Activated T-helper 1 cell treated with anti-CD3 and anti-CD28 coated beads, Interleukin-2, amount 50 U/mL, for 16 hours (primary cell): ENCODE data around the gene CNBD2.
"Not testable (repeated sequence)": the region's sequence is repeated elsewhere in the genome, so short reads cannot be mapped to it uniquely, and the experiment has no call there.

Experiments used
- DNase-seq, 2 donors: peaks; one replicate each; pipeline ENCODE4 v3.0.0-alpha.2; 2020; ENCODE audit warnings: low read depth in 1 of 2, low spot score in 1 of 2

Gene CNBD2

DNA sequence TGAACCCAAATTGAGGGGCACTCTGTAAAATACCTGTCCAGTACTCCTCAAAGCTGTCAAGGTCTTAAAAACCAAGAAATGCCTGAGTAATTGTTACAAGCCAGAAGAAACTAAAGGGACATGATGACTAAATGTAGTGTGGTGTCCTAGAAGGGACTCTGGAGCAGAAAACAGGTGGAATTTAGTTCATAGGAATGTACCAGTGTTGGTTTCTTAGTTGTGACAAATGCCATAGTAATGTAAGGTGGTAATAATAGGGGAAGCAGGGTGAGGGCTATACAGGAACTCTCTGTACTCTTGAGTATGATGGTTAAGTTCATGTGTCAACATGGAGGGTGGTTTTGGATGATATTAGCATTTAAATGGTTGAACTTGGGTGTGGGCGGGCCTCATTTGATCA is 92.3 kb downstream of the CNBD2 start:
- no peak for DNase-seq

DNA sequence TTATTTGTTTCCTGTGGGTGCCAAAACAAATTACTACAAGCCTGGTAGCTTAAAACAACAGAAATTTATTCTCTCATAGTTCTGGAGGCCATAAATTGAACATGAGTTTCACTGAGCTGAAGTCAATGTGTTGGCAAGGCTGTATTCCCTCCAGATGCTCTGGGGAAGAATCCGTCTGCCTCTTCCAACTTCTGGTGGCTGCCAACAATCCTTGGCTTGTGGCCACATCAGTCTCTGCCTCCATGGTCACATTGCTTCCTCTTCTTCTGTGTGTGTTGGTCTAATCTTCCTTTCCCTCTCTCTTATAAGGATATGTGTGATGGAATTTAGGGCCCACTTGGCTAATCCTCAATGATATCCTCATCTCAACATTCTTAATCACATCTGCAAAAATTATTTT is 93.4 kb downstream of the CNBD2 start:
- no peak for DNase-seq

DNA sequence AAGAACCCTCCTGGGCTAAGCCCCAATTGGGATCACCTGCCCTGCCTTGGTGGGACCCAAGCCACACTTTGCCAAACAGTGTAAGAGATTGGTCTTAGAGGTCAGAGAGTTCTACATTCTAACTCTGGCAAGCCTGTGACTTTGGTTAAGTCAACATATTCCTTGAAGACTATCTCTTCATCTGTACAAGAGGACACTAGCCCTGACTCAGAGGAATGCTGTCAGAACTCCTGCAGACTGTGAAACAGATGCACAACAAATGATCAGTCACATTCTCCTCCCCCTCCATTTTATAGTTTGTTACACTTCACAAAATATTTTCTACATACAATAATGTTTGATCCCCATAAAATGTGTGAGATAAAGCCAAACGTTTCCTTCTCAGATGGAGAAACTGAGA is 94.4 kb downstream of the CNBD2 start:
- no peak for DNase-seq

DNA sequence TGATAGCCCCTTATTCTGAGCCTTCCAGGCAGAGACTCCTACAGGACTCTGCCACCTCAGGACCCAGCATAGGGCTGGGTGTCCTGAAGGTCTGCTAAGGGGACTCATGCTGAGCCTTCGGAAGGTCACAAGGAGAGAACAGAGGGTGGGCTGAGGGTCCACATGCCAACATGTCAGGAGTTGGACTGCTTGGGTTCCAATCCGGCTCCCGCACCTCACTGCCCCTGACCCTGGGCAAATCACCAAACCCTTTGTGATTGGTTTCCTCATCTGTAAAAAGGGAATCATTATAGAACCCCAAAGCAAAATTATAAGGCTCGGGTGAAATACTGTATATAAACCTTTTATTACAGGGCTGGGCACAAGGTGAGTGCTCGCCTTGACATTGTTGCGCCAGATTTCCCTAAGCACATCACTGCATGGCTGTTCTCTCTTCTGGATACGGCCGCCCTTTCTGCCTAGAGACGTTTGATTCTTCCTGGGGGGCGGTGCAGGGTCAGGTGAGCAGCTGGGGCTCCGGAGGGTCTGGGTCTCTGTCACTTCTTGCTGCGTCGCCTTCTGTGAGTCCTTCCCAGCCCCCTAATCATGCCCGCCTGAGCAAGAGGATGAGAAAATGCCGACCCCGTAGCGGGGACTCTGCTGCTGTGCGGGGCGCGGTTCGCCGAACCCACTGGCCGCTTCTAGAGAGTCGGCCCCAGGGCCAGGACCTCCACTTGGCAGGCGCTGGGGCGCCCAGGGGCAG is 95.7 kb downstream of the CNBD2 start:
- DNase-seq = no peak

DNA sequence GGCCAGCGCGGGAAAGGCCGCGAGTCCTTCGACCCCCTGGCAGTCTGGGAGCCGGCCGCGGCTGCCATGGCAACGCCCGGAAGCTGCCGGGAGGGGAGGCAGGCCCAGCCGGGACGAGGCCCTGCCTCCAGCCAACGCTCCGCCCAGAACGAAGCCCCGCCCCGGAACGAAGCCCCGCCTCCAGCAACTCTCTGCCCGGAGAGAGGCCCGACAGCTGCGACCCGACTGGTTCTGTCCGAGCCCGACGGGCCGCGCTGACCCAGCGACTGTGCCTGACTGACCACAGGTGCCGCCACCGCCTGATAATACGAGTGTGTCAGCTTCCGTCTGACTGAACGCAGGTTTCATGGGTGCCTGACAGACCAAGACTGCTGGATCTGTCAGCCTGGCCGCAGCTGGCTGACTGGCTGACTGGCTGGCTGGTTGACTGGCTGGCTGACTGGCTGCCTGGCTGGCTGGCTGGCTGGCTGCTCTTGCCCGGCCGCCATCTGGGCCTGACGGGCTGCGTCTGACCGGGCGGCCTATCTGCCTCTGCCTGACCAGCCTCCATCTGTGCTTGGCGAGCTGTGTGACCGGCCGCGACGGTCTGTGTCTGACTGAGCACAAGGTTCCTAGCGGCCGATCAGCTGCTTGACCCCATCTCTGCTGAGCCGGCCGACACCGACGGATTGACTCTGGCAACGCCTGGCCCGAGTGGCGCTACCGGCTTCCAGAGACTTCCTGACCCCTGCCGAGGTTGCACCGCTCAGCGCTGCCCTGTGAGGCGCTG is 96.5 kb downstream of the CNBD2 start:
- DNase-seq = peak; percentile 87 to 96

DNA sequence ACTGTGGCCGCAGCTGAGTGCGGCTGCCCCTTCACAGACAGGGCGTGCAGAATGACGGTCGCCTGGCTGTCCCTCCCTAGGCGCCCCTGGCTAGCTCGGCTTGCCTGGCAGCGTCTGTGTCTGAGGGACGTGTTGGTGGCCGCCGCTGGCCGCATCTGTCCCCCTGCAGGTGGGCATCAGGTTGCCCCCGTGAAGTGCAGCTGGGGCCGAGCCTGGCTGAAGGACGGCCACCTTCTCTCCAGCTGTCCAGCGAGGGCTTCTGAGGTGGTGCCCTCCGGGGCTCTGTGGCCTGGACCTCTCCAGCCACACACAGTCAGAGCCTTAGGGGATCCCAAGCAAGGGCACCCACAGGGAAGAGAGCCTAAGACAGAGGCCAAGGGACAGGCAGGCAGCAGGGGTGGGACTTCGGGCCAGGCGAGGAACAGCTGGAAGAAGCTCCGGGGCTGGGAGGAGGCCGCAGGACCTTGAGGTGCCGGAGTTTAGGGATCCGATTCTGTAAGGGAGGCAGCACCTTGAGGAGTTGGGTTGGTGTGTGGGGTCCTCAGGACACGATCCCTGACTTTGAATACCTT is 97.1 kb downstream of the CNBD2 start:
- no peak for DNase-seq

DNA sequence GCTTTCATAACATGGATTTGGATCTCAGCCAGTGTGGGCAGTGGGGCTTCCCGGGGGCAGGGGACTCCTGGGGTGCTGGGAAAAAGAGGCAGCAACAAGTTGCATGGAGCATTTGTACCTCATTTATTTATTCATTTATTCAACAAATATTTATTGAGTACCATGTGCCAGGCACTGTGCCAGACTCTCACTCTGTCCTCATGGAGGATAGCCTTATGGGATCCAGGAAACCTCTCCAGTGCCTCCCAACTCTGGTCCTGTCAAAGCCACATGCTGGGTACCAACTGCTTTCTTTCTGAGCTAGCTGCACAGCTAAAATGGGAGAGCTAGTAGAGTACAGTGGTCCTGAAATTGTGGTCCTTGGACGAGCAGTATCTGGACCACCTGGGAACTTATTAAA is 98.4 kb downstream of the CNBD2 start:
- DNase-seq = no peak

DNA sequence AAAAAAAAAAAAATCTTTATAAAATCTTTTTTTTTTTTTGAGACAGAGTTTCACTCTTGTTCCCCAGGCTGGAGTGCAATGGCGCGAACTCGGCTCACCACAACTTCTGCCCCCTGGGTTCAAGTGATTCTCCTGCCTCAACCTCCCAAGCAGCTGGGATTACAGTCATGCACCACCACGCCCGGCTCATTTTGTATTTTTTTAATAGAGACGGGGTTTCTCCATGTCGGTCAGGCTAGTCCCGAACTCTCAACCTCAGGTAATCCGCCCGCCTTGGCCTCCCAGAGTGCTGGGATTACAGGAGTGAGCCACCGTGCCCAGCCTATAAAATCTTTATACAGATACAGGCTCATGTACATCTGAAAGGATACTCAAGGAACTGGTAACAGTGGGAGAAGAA is 100.1 kb downstream of the CNBD2 start:
- DNase-seq = not testable (repeated sequence)

DNA sequence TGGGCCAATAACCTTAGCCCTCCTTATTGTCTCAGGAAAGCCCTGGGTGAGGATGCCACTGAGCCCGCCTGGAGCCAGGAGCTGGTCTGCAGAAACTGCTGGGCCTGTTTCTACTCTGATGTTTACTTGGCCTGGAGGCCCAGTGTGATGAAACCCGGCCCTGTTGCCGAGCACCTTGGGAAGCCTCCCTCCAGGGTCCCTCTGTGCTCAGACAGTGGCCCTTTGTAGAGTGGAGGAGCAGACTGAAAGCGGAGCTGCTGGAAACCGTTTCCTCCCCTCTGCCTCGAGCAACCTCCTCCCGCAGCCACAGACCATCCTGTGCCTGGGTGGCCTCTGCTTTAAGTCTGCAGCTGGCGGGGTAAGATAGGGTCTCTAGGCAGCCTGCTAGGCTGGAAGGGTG is 102.1 kb downstream of the CNBD2 start:
- no peak for DNase-seq

DNA sequence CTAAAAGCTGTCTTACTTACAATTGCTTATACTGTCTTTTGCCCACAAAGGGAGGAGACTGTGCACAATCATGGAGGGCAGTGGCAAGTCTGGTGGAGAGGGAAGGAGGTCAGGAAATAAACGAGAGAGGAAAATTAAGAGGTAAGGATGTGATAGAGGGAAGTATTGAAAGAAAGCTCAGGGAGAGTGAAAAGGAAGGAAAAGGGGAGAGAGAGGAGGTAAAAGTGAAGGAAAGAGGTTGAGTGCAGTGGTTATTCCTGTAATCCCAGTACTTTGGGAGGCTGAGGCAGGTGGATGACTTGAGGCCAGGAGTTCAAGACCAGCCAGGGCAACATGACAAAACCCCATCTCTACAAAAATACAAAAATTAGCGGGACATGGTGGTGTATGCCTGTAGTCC is 103.5 kb downstream of the CNBD2 start:
- no peak for DNase-seq

DNA sequence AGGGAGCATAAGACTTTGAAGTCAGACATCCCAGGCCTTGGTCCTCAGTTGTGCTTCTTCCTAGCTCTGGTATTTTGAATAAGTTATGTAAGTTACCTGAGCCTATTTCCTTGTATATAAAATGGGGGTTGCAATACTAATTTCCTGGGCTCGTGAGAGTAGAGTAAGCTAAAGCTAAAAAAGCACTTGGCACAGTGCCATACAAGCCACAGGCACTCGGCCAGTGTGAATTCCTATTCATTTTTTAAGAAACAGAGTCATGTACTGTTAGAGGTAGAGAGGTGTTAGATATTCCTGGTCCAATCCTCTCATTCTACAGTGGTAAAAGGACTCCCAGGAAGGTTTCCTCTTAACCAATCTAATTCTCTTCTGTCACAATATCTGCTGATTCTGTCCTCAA is 106.6 kb downstream of the CNBD2 start:
- DNase-seq = no peak

DNA sequence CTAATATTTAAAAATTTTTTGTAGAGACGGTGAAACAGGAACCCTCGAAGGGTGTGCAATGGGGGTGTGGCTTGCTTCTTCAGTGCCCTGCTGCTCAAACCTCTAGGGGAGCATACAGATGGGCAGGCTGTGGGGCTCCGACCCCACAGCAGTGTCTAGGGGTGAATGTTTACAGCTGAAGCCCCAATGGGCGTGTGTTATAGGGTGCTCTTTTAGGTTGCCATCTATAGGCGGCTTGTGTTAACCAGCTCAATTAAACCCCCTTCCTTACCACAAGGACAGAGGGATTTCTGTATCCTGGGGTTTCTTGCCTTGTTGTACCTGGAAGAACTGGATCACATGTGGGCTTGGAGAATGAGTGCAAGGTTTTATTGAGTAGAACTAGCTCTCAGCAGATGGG is 109.4 kb downstream of the CNBD2 start:
- not testable (repeated sequence) for DNase-seq

DNA sequence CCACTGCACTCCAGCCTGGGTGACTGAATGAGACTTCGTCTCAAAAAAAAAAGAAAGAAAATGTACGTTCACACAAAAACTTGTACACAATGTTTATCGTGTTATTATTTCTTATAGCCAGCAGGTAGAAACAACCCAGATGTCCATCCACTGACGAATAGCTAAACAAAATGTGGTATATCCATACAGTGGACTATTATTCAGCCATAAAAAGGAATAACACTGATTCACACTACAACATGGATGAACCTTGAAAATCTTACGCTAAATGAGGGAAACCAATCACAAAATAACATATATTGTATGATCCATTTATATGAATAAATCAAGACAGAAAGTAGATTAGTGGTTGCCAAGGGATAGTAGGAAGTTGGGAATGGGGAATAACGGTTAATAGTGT is 111.1 kb downstream of the CNBD2 start:
- no peak for DNase-seq

DNA sequence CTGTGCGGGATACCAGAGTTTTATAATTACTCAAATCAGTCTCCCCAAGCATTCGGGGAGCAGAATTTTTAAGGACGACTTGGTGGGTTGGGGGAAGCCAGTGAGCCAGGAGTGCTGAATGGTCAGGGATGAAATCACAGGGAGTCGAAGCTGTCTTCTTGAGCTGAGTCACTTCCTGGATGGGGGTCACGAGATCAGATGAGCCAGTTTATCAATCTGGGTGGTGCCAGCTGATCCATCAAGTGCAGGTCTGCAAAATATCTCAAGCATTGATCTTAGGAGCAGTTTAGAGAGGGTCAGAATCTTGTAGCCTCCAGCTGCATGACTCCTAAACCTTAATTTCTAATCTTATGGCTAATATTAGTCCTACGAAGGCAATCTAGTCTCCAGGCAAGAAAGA is 111.6 kb downstream of the CNBD2 start:
- DNase-seq = not testable (repeated sequence)
